Muscle layer of colon (tissue), 2 donors: ENCODE data around the gene ZFYVE21.

Experiments used
- H3K27ac ChIP-seq: one replicate; pipeline ENCODE4 v1.7.0; 2013; ENCODE audit warnings: low read depth, mild to moderate bottlenecking, low read length, moderate library complexity
- H3K27me3 ChIP-seq, 2 donors: one replicate each; pipeline ENCODE4 v1.7.0; 2013; ENCODE audit warnings: low read length in 2 of 2, mild to moderate bottlenecking in 2 of 2; ENCODE audit not compliant: insufficient read depth in 2 of 2, control insufficient read depth in 1 of 2
- H3K36me3 ChIP-seq: one replicate; pipeline ENCODE4 v1.7.0; 2013; ENCODE audit warnings: mild to moderate bottlenecking, low read length; ENCODE audit not compliant: insufficient read depth
- H3K4me1 ChIP-seq: one replicate; pipeline ENCODE4 v1.7.0; 2013; ENCODE audit warnings: mild to moderate bottlenecking, low read length; ENCODE audit not compliant: insufficient read depth
- H3K4me3 ChIP-seq, 2 donors: one replicate each; pipeline ENCODE4 v1.7.0; 2013; ENCODE audit warnings: low read length in 2 of 2, low read depth in 1 of 2, mild to moderate bottlenecking in 1 of 2, moderate library complexity in 1 of 2
- H3K9ac ChIP-seq: one replicate; pipeline ENCODE4 v1.7.0; 2013; ENCODE audit warnings: low read length
- H3K9me3 ChIP-seq: one replicate; pipeline ENCODE4 v1.7.0; 2013; ENCODE audit warnings: mild to moderate bottlenecking, low read length
- donor health status: abdominal sarcoma.
- donor health status: Adenocarcinoma of cecum.

The ZFYVE21 gene

GRCh38 chr14:103694572-103695026 is 21.0 kb upstream of the ZFYVE21 start:
- Histone ChIP-seq H3K4me3 (no peak overlapping the region), H3K9ac (no peak overlapping the region), H3K36me3 (peaks cover 48% of the 10 kb centered on the region), H3K27ac (no peak overlapping the region), H3K27me3 (no peaks in the 10 kb centered on the region), H3K9me3 (no peaks in the 10 kb centered on the region), H3K4me1 (peaks cover 33% of the 10 kb centered on the region)

GRCh38 chr14:103695296-103696069 is 20.1 kb upstream of the ZFYVE21 start:
- no peaks in the 10 kb centered on the region for H3K9me3 ChIP-seq
- H3K27ac ChIP-seq, result no peak overlapping the region
- peaks cover 35% of the 10 kb centered on the region for H3K4me1 ChIP-seq

GRCh38 chr14:103696070-103696402 is 19.6 kb upstream of the ZFYVE21 start:
- peaks cover 39% of the 10 kb centered on the region for H3K4me1 ChIP-seq

More at GRCh38 chr14:103695296-103696069, 20.1 kb upstream of the ZFYVE21 start:
- H3K27me3 ChIP-seq, result no peaks in the 10 kb centered on the region
- H3K9ac ChIP-seq, result no peak overlapping the region
- peaks cover 55% of the 10 kb centered on the region for H3K36me3 ChIP-seq
- no peak overlapping the region for H3K4me3 ChIP-seq

GRCh38 chr14:103696466-103697071 is 19.0 kb upstream of the ZFYVE21 start:
- H3K9me3 ChIP-seq, result no peaks in the 10 kb centered on the region
- no peak overlapping the region for H3K4me3 ChIP-seq
- no peak overlapping the region for H3K9ac ChIP-seq
- peak overlapping the region; percentile 61 for H3K27ac ChIP-seq
- H3K4me1 ChIP-seq, result peaks cover 39% of the 10 kb centered on the region
- H3K27me3 ChIP-seq, result no peaks in the 10 kb centered on the region
- H3K36me3 ChIP-seq, result peaks cover 62% of the 10 kb centered on the region

More at GRCh38 chr14:103696070-103696402, 19.6 kb upstream of the ZFYVE21 start:
- H3K27ac ChIP-seq, result peak overlapping the region; percentile 61
- no peak overlapping the region for H3K9ac ChIP-seq
- H3K36me3 ChIP-seq, result peaks cover 59% of the 10 kb centered on the region
- H3K9me3 ChIP-seq, result no peaks in the 10 kb centered on the region
- H3K4me3 ChIP-seq, result no peak overlapping the region
- H3K27me3 ChIP-seq, result no peaks in the 10 kb centered on the region

- H3K9ac ChIP-seq, result no peak overlapping the region
- H3K4me1 ChIP-seq, result peaks cover 39% of the 10 kb centered on the region
- H3K9me3 ChIP-seq, result no peaks in the 10 kb centered on the region
- no peak overlapping the region for H3K4me3 ChIP-seq
- H3K27ac ChIP-seq, result peak overlapping the region; percentile 61
- no peaks in the 10 kb centered on the region for H3K27me3 ChIP-seq
- peaks cover 61% of the 10 kb centered on the region for H3K36me3 ChIP-seq
These were observed 18.4 kb upstream of the ZFYVE21 start for GRCh38 chr14:103697206-103697602.

GRCh38 chr14:103697603-103698379 is 17.8 kb upstream of the ZFYVE21 start:
- H3K4me3 ChIP-seq, result no peak overlapping the region

GRCh38 chr14:103698380-103699260 is 17.0 kb upstream of the ZFYVE21 start:
- Histone ChIP-seq H3K9me3 (no peaks in the 10 kb centered on the region), H3K4me3 (no peak overlapping the region), H3K4me1 (peaks cover 39% of the 10 kb centered on the region), H3K27me3 (no peaks in the 10 kb centered on the region), H3K27ac (peak overlapping the region; percentile 66), H3K36me3 (peaks cover 63% of the 10 kb centered on the region), H3K9ac (no peak overlapping the region)

More at GRCh38 chr14:103697603-103698379, 17.8 kb upstream of the ZFYVE21 start:
- Histone ChIP-seq H3K9ac (no peak overlapping the region), H3K36me3 (peaks cover 63% of the 10 kb centered on the region), H3K4me1 (peaks cover 39% of the 10 kb centered on the region), H3K27me3 (no peaks in the 10 kb centered on the region), H3K9me3 (no peaks in the 10 kb centered on the region), H3K27ac (peak overlapping the region; percentile 66)

GRCh38 chr14:103699261-103699661 is 16.3 kb upstream of the ZFYVE21 start:
- Histone ChIP-seq H3K4me1 (peaks cover 39% of the 10 kb centered on the region), H3K27me3 (no peaks in the 10 kb centered on the region), H3K27ac (no peak overlapping the region), H3K4me3 (no peak overlapping the region), H3K36me3 (peaks cover 57% of the 10 kb centered on the region), H3K9ac (no peak overlapping the region), H3K9me3 (no peaks in the 10 kb centered on the region)

- H3K36me3 ChIP-seq, result peaks cover 57% of the 10 kb centered on the region
- H3K9me3 ChIP-seq, result no peaks in the 10 kb centered on the region
- H3K4me1 ChIP-seq, result peaks cover 39% of the 10 kb centered on the region
- no peaks in the 10 kb centered on the region for H3K27me3 ChIP-seq
- H3K9ac ChIP-seq, result no peak overlapping the region
- H3K27ac ChIP-seq, result no peak overlapping the region
- no peak overlapping the region for H3K4me3 ChIP-seq
These were observed 15.5 kb upstream of the ZFYVE21 start for GRCh38 chr14:103699901-103700752.

- no peak overlapping the region for H3K4me3 ChIP-seq
- H3K4me1 ChIP-seq, result peaks cover 34% of the 10 kb centered on the region
- H3K36me3 ChIP-seq, result peaks cover 57% of the 10 kb centered on the region
- no peaks in the 10 kb centered on the region for H3K9me3 ChIP-seq
- no peaks in the 10 kb centered on the region for H3K27me3 ChIP-seq
- no peak overlapping the region for H3K27ac ChIP-seq
- no peak overlapping the region for H3K9ac ChIP-seq
These were observed 14.7 kb upstream of the ZFYVE21 start for GRCh38 chr14:103700753-103701490.
